HepG2 (cell line): Measurements from ENCODE around the gene MSI2. TPM values are rescaled to one million over a fixed set of nuclear protein-coding genes. Genes with fewer than 3 reads are reported as not detected.

ENCODE experiments used
- PRDM15 ChIP-seq: sonication (generic); formaldehyde crosslinking; IDR thresholded peaks from 2 replicates; pipeline ENCODE4 v1.4.0; 2020; ENCODE audit warnings: missing genetic modification reagents
- SMAD3 ChIP-seq: sonication (generic); formaldehyde crosslinking; IDR thresholded peaks from 2 replicates; pipeline ENCODE4 v1.4.0; 2020; ENCODE audit warnings: missing genetic modification reagents
- SNAPC4 ChIP-seq: sonication (generic); formaldehyde crosslinking; IDR thresholded peaks from 2 replicates; pipeline ENCODE4 v1.4.0; 2020; ENCODE audit warnings: mild to moderate bottlenecking, missing genetic modification reagents
- TOPORS ChIP-seq: sonication (generic); formaldehyde crosslinking; IDR thresholded peaks from 2 replicates; pipeline ENCODE4 v1.8.0; 2023; ENCODE audit warnings: mild to moderate bottlenecking, missing genetic modification reagents
- ZNF20 ChIP-seq: sonication (generic); formaldehyde crosslinking; IDR thresholded peaks from 2 replicates; pipeline ENCODE4 v1.4.0; 2020; ENCODE audit warnings: mild to moderate bottlenecking, moderate library complexity, missing genetic modification reagents
- polyA plus RNA-seq, 8 experiments: library from polyadenylated mRNA; depleted of rRNA in 3 of 8; stranded (reverse) in 7 of 8; unstranded in 1 of 8; fragments of >200 nt; fragmentation: Illumina TruSeq in 4 of 8; extraction: Trizol in 4 of 8; gene quantifications; 2 replicates each; pipeline versions ENCODE4 v1.2.1 to v1.2.3, GENCODE V29; 2011 to 2016; ENCODE audit warnings: low read depth in 4 of 8, missing spikeins in 1 of 8, mixed read lengths in 1 of 8; ENCODE audit not compliant: insufficient read depth in 1 of 8
- total RNA-seq, 5 experiments: library from RNA; depleted of rRNA; stranded (reverse); fragments of >200 nt; fragmentation: Illumina TruSeq; extraction: Trizol; gene quantifications; 2 replicates each; pipeline ENCODE4 v1.2.3, GENCODE V29; 2016; ENCODE audit warnings: low read depth in 1 of 5

Gene MSI2
- total and polyA plus RNA-seq, 2 of the 13 experiments (the other 11 are each of a cell fraction or from before 2014, with no cell fraction given): 77.5 to 78.4 TPM

- TF ChIP-seq TOPORS (CRISPR knock-in tag): no peak
- 0 out of 2 replicates have a peak, but pooled peaks have one; percentile 38 for TF ChIP-seq SMAD3 (CRISPR knock-in tag)
- TF ChIP-seq SNAPC4 (CRISPR knock-in tag): peak; percentile 50; the same call in 1 of the 2 replicates
- no peak for TF ChIP-seq ZNF20
- TF ChIP-seq PRDM15: peak; percentile 99
These were observed 323.9 kb downstream of the MSI2 start (continued) for GRCh38 chr17:57580055-57580739.
